Astrocyte of the cerebellum (primary cell): ENCODE results near the gene DPF1.

Experiments
- DNase-seq: peaks from one replicate; pipeline ENCODE4 v3.0.0-alpha.2; 2011; ENCODE audit warnings: low read depth
- H3K4me3 ChIP-seq: 2 replicates; pipeline ENCODE4 v1.5.1; 2011; ENCODE audit warnings: mild to moderate bottlenecking, low read depth, low read length, moderate library complexity
- in situ Hi-C: cut with HindIII; loops from 2 replicates; pipeline ENCODE4 v1.10.0; 2017; ENCODE audit warnings: low sequenced_read_pairs
- TF ChIP-seq, protein P1 (sequence below): IDR thresholded peaks from 2 replicates; pipeline ENCODE4 v1.5.1; 2012; ENCODE audit warnings: low read length, low read depth, moderate library complexity, mild to moderate bottlenecking; ENCODE audit errors: missing control alignments

DPF1 gene

DNA sequence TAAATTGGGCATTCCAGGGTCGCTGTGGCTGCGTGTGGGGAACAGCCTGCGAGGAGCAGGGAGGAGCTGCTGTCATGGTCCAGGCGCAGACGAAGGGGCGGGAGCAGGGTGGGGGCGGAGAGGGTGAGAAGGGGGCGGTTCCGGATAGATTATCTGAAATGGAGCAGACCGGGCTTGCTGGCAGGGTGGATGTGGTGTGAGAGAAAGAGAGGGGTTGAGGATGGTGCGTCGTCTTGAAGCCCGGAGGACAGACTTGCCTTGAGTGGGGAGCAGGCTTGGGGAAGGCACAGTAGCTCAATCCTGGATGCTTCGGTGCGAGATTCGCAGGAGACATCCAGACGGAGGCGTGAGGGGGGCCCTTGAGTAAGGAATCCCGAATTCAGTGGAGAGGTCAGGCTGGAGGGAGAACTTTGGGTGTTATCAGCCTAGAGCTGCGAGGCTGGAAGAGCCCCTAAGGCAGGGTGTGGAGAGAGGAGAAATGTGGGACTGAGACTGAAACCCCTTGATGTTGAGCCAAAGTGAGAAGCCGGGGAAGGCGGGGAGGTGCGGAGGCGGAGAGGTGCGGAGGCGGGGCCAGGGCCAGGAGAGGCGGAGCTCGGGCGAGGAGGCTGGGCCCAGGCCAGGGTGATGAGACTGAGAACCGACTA lies 40.6 kb downstream of the DPF1 start:
- H3K4me3 ChIP-seq: no peak overlapping the region
- DNase-seq: no peak
- in situ Hi-C loops: no loop called here
- TF ChIP-seq, protein P1, sequence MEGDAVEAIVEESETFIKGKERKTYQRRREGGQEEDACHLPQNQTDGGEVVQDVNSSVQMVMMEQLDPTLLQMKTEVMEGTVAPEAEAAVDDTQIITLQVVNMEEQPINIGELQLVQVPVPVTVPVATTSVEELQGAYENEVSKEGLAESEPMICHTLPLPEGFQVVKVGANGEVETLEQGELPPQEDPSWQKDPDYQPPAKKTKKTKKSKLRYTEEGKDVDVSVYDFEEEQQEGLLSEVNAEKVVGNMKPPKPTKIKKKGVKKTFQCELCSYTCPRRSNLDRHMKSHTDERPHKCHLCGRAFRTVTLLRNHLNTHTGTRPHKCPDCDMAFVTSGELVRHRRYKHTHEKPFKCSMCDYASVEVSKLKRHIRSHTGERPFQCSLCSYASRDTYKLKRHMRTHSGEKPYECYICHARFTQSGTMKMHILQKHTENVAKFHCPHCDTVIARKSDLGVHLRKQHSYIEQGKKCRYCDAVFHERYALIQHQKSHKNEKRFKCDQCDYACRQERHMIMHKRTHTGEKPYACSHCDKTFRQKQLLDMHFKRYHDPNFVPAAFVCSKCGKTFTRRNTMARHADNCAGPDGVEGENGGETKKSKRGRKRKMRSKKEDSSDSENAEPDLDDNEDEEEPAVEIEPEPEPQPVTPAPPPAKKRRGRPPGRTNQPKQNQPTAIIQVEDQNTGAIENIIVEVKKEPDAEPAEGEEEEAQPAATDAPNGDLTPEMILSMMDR: no peak

DNA sequence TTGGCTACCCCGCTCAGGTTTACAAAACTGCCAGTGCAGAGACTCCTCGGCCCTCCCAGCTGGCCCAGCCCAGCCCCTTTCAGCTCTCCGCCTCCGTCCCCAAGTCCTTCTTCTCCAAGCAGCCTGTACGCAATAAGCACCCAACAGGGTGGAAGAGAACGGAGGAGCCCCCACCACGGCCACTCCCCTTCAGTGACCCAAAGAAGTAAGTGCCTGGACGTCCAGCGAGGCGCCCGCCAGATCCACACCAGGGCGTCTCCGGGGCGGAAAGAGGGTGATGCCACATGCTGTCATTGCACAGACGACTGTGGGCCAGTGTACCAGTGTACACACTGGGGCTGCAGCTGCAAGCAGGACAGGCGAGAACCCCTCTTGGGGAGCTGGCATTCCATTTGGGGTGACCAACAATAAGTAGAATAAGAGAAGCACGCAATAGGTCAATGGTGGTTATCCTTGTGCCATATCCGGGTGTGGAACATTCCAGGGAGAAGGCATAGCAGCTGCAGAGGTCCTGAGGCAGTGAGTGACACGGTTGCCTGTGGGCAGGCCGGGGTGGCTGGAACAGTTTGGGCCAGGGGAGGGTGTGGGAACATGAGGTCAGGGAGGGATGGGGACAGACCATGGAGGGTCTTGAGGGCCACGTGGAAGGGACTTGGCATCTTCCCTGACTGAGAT lies 41.3 kb downstream of the DPF1 start:
- in situ Hi-C loops: no loop called here
- H3K4me3 ChIP-seq: no peak overlapping the region
- TF ChIP-seq, protein P1: no peak
- DNase-seq: no peak

DNA sequence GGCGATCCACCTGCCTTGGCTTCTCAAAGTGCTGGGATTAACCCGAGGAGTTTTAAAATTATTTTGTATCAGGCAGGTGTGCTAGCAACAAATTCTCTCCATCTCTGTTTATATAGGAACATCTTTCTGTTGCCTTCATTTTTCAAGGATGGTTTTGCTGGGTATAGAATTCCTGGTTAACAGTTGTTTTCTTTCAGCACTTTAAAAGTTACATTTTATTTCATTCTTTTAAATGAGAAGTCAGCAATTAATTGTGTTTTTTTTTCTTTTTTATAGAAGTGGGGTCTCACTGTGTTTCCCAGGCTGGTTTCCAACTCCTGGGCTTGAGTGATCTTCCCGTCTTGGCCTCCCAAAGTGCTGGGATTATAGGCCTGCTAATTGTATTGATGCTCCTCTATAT lies 44.0 kb downstream of the DPF1 start:
- TF ChIP-seq, protein P1: no peak
- no peak overlapping the region for H3K4me3 ChIP-seq
- in situ Hi-C loops: no loop called here
- no peak for DNase-seq

DNA sequence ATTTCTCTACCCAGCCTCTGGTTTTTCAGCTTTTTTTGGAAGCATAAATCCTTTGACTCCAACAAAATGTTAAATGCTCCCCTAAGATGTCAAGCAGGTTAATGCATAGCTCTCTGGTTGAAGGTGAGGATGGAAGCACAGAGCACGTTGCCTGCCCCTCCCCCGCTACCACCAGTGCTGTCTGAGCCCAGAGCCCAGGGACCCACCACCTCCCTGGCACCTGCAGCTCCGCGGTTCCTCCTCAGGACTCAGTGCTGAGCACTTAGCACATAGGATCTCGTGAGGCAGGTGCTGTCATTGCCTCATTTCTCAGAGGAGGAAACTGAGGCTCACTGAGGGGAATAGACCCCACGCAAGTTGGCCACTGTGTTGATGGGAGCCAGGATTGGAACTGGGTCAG lies 48.6 kb downstream of the DPF1 start:
- no peak for DNase-seq
- TF ChIP-seq, protein P1: no peak
- no peak overlapping the region for H3K4me3 ChIP-seq
- in situ Hi-C loops: no loop called here

DNA sequence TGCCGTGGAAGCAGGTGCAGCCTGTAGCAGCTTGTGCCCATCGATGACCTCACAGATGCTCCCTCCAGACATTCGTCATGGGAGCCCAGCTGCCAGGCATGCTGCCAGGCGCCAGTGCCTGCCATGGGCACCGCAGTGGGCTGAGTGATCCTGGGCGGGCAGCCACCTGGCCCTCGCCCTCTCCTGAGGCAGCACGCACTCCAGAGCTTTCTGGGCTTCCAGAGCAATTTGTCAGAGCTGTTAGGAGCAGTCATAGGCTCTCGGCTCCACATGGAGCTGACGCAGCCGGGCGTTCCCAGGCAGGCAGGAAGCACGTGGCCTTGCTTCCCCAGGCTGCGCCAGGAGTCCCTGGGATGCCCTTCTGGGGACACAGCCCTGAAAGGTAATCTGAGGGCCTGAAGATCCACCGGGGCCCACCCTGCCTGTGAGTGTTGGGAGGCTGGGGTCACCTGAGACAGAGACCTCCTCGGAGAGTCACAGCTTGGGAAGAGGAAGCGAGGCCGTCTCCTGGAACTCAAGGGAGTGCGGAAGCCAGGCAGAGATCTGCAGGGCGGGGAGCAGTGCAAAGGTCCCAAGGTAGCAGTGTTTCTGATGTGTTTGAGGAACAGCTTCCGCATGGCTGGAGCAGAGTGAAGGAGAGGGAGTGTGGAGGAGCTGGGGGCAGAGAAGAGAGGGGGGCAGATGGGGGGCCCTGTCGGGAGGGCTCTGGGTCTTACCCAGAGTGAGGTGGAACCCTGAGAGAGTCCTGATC lies 50.6 kb downstream of the DPF1 start:
- H3K4me3 ChIP-seq: no peak overlapping the region
- DNase-seq: peak; percentile 49
- TF ChIP-seq, protein P1: no peak
- in situ Hi-C loops: no loop called here

DNA sequence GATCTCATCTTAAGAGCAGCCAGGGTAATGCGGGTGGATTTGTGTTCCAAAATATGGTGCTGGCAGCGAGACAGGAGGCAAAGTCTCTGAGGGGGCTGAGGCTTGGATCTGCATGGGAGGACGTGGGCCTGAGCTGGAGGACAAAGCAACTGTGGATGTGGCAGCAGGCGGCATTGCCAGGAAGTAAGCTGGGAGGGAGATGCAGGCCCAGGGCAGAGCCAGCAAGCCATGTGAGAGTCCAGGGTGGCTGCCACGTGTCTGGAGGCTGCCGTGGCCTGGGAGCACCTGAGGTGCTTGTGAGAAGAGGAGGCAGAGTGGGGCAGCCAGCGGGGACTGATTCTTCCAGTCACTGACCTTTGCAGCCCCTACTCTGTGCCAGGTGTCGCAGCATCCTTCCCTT lies 52.0 kb downstream of the DPF1 start:
- H3K4me3 ChIP-seq: no peak overlapping the region
- TF ChIP-seq, protein P1: no peak
- in situ Hi-C loops: no loop called here
- DNase-seq: no peak
